Large intestine (tissue), 3 donors: Measurements from ENCODE around the gene MAN1A2. TPM values are rescaled to one million over a fixed set of nuclear protein-coding genes. Genes with fewer than 3 reads are reported as not detected.
"Not testable (repeated sequence)": the region's sequence is repeated elsewhere in the genome, so short reads cannot be mapped to it uniquely, and the experiment has no call there.

Source experiments
- DNase-seq, 2 donors: peaks; one replicate each; pipeline versions ENCODE4 v3.0.0 to v3.0.0-alpha.2; 2013
- H3K27ac ChIP-seq: one replicate; pipeline ENCODE4 v1.5.1; 2013; ENCODE audit warnings: low read length
- H3K27me3 ChIP-seq: 2 replicates; pipeline ENCODE4 v1.6.1; 2013; ENCODE audit warnings: low read length; ENCODE audit not compliant: control insufficient read depth, insufficient read depth
- H3K36me3 ChIP-seq: 2 replicates; pipeline ENCODE4 v1.6.1; 2013; ENCODE audit warnings: low read length; ENCODE audit not compliant: control insufficient read depth, insufficient read depth
- H3K4me1 ChIP-seq: one replicate; pipeline ENCODE4 v1.6.1; 2013; ENCODE audit warnings: low read length; ENCODE audit not compliant: control insufficient read depth, insufficient read depth
- H3K4me3 ChIP-seq: one replicate; pipeline ENCODE4 v1.5.1; 2013; ENCODE audit warnings: low read length
- H3K9me3 ChIP-seq: one replicate; pipeline ENCODE4 v1.6.1; 2013; ENCODE audit warnings: mild to moderate bottlenecking, low read depth, low read length, moderate library complexity; ENCODE audit not compliant: control insufficient read depth
- WGBS: methylation state at CpG from one replicate; pipeline ENCODE4 v1.1.5; 2013; ENCODE audit warnings: low lambda C conversion rate; ENCODE audit not compliant: insufficient coverage; 5-methylcytosine and 5-hydroxymethylcytosine counted together
- polyA plus RNA-seq: library from polyadenylated mRNA; unstranded; fragments of 120-200 nt; gene quantifications from one replicate; pipeline ENCODE4 v1.2.1, GENCODE V29; 2013

Gene MAN1A2
- polyA plus RNA-seq, 1 donor, result 28.3 TPM

DNA sequence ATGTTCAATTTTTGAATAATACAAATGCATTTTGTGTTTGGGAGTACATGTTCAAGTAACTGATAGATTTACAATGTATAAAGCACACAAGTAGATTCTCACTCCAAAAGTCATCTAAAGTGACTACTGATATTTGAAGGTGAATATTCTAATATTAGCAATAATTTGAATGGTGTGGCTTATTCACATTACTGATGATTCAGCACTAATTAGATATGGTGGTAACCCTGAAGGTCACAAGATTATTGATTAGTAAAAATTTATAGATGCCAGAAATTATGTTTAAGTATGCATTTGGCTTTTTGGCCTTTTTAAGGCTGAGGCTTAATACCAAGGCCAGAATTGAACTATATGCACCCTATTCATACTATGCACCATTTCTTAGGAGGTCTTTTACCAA, 186.2 kb downstream of the MAN1A2 start:
- Histone ChIP-seq H3K4me3 (no peak overlapping the region), H3K9me3 (no peaks in the 10 kb centered on the region), H3K36me3 (no peaks in the 10 kb centered on the region), H3K27me3 (no peaks in the 10 kb centered on the region), H3K4me1 (no peaks in the 10 kb centered on the region), H3K27ac (no peak overlapping the region)
- no peak for DNase-seq

GRCh38 chr1:117555806-117556205, 188.6 kb downstream of the MAN1A2 start:
- WGBS, result 92% methylated on average over 2 of the region's 3 CpGs
- no peak for DNase-seq

GRCh38 chr1:117556341-117556740, 189.1 kb downstream of the MAN1A2 start:
- no peak overlapping the region for H3K27ac ChIP-seq
- no peaks in the 10 kb centered on the region for H3K36me3 ChIP-seq
- DNase-seq, result no peak
- no peaks in the 10 kb centered on the region for H3K27me3 ChIP-seq
- no peak overlapping the region for H3K4me3 ChIP-seq
- no peaks in the 10 kb centered on the region for H3K9me3 ChIP-seq
- no peaks in the 10 kb centered on the region for H3K4me1 ChIP-seq

More at GRCh38 chr1:117555806-117556205, 188.6 kb downstream of the MAN1A2 start:
- H3K36me3 ChIP-seq, result no peaks in the 10 kb centered on the region
- H3K9me3 ChIP-seq, result no peaks in the 10 kb centered on the region
- H3K4me1 ChIP-seq, result no peaks in the 10 kb centered on the region
- no peak overlapping the region for H3K4me3 ChIP-seq
- H3K27me3 ChIP-seq, result no peaks in the 10 kb centered on the region
- H3K27ac ChIP-seq, result no peak overlapping the region

DNA sequence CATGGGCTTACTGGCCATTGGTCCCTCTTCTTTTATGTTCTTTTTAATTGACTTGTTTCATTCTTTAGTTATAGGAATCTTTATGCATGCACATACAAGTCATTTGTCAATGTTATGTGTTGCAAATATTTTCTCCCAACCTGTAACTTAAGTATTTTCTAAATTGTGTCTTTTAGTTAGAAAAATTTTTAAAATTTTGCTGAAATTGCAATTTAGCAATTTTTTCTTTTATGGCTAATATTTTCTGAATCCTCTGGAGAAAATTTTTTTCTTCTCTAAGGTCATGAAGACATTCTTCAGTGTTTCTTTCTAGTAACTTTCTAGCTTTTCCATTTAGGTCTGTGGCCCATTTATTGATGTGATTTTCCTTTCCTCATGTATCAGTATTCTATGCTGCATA, 189.7 kb downstream of the MAN1A2 start:
- DNase-seq, result no peak
- Histone ChIP-seq H3K27ac (no peak overlapping the region), H3K4me3 (no peak overlapping the region), H3K4me1 (no peaks in the 10 kb centered on the region), H3K27me3 (no peaks in the 10 kb centered on the region), H3K9me3 (no peaks in the 10 kb centered on the region), H3K36me3 (no peaks in the 10 kb centered on the region)

DNA sequence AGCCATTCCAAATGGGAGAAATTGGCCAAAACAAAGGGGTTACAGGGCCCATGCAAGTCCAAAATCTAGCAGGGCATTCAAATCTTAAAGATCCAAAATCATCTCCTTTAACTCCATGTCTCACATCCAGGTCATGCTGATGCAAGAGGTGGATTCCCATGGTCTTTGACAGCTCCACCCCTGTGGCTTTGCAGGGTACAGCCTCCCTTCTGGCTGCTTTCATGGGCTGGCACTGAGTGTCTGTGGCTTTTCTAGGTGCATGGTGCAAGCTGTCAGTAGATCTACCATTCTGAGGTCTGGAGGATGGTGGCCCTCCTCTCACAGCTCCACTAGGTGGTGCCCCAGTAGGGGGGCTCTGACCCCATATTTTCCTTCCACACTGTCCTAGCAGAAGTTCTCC, 191.2 kb downstream of the MAN1A2 start:
- H3K4me1 ChIP-seq, H3K27ac ChIP-seq, DNase-seq, H3K9me3 ChIP-seq, H3K27me3 ChIP-seq, H3K36me3 ChIP-seq, H3K4me3 ChIP-seq: not testable (repeated sequence)

GRCh38 chr1:117559139-117559538, 191.9 kb downstream of the MAN1A2 start:
- Histone ChIP-seq H3K27ac (no peak overlapping the region), H3K9me3 (no peaks in the 10 kb centered on the region), H3K4me3 (no peak overlapping the region), H3K4me1 (no peaks in the 10 kb centered on the region), H3K36me3 (no peaks in the 10 kb centered on the region), H3K27me3 (no peaks in the 10 kb centered on the region)
- no CpG with 5 or more reads among the region's 3 CpGs for WGBS
- no peak for DNase-seq

DNA sequence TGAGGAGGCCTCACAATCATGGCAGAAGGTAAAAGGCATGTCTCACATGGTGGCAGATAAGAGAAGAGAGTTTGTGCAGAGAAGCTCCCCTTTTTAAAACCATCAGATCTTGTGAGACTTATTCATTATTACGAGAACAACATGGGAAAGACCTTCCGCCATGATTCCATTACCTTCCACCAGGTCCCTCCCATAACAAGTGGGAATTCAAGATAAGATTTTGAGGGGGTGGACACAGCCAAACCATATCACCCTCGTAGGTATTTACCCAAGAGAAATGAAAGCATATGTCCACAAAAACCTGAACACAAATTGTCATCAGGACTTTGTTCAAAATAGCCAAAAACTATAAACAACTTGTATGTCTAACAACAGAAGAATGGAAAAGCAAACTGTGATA, 192.7 kb downstream of the MAN1A2 start:
- Histone ChIP-seq H3K27ac (no peak overlapping the region), H3K4me3 (no peak overlapping the region), H3K9me3 (no peaks in the 10 kb centered on the region), H3K36me3 (no peaks in the 10 kb centered on the region), H3K27me3 (no peaks in the 10 kb centered on the region), H3K4me1 (no peaks in the 10 kb centered on the region)
- no peak for DNase-seq
- WGBS, result no CpG with 5 or more reads among the region's 3 CpGs

DNA sequence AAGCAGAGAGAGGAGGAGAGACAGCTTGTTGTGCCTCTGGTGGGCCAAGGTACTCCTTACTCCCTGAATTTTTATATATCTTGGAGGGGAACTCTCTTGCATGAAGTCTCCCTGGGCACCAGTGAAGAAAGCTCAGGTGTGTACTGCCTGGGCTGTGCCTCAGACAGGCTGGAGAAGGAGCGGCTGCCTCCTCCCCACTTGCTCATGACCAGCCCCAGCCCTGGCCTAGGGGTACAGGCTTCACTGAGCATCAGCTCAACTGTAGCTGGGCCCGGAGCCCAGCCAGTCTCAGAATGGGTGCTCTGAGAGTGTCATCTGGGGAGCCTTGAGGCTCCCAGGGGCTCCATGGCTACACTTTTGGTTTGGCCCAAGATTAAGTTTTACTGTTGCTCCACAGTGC, 193.8 kb downstream of the MAN1A2 start:
- no peak for DNase-seq
- no CpG with 5 or more reads among the region's 2 CpGs for WGBS
- no peak overlapping the region for H3K27ac ChIP-seq

GRCh38 chr1:117561551-117561950, 194.3 kb downstream of the MAN1A2 start:
- no CpG with 5 or more reads among the region's 2 CpGs for WGBS
- no peaks in the 10 kb centered on the region for H3K4me1 ChIP-seq
- H3K4me3 ChIP-seq, result no peak overlapping the region
- DNase-seq, result no peak
- H3K27me3 ChIP-seq, result no peaks in the 10 kb centered on the region
- H3K27ac ChIP-seq, result no peak overlapping the region
- H3K36me3 ChIP-seq, result no peaks in the 10 kb centered on the region
- no peaks in the 10 kb centered on the region for H3K9me3 ChIP-seq

More for the DNA sequence above, 193.8 kb downstream of the MAN1A2 start:
- Histone ChIP-seq H3K36me3 (no peaks in the 10 kb centered on the region), H3K27me3 (no peaks in the 10 kb centered on the region), H3K4me1 (no peaks in the 10 kb centered on the region), H3K9me3 (no peaks in the 10 kb centered on the region), H3K4me3 (no peak overlapping the region)

DNA sequence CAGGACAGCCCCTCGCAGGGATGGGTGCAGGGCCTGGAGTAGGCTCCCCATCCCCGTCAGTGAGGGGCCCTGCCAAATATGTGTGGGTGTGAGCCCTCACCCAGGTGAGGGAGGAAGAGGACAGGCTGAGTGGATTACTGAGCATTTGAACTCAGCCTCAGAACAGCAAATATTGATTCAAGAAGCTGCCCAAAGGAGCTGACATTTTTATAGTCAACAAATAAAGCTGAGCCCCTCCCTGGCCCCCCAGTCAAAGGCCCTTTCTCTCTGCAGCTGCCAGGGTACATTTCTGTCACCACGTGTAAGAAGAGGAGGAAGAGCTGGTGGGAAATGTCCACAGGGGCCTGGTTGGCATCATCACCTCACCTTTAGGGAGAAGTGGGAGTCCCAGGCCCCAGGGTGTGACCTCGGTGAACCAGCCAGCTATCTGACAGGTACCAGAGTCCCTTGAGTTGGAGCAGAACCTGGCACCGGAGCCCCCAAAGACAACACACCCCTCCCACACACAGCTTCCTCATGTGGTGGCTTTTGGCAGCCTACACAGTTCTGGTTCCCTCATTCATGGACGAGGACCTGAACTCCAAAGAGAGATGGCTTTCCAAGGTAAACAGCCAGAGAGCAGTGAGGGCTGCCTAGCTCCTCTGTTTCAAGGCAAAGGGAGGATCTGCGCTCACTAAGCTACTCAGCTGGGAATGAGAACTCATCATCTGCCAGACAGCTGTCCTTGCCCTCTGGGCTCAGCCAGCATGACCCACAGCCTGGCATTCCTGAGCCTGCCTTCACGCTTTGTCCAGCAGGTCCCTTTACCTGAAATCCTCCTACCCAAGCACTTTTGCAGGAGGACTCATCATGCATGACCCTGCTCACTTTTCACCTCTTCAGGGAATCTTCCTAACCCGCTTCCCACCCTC, 195.6 kb downstream of the MAN1A2 start:
- H3K27ac ChIP-seq, result no peak overlapping the region
- H3K36me3 ChIP-seq, result no peaks in the 10 kb centered on the region
- no peak overlapping the region for H3K4me3 ChIP-seq
- no peaks in the 10 kb centered on the region for H3K4me1 ChIP-seq
- no CpG with 5 or more reads among the region's 9 CpGs for WGBS
- H3K27me3 ChIP-seq, result no peaks in the 10 kb centered on the region
- H3K9me3 ChIP-seq, result no peaks in the 10 kb centered on the region
- peak; percentile 12 to 44 for DNase-seq

DNA sequence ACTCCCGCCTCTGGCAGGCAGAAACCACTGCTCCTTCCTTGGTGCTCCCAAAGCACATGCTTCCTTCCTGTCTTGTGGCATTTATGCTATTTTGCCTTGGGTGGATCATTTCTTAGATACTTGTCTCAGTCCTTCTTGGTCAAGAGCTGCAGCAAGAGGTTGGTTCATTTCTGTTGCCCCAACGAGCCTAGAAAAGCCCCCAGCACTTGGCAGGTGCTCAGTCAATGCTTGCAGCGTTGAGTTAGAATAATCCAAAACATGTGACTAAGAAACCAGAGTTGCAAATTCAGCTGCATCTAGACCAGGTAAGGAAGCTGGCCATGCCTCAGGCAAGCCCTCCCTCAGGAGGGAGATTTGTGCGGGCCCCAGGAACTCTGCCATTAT, 196.2 kb downstream of the MAN1A2 start:
- no peaks in the 10 kb centered on the region for H3K27me3 ChIP-seq
- no peak overlapping the region for H3K4me3 ChIP-seq
- WGBS, result no CpG with 5 or more reads among the region's 4 CpGs
- DNase-seq, result no peak
- H3K27ac ChIP-seq, result no peak overlapping the region
- no peaks in the 10 kb centered on the region for H3K36me3 ChIP-seq
- no peaks in the 10 kb centered on the region for H3K4me1 ChIP-seq
- H3K9me3 ChIP-seq, result no peaks in the 10 kb centered on the region
